Neural progenitor cell (in vitro differentiated cells): ENCODE data around the gene EPS8.

ENCODE experiments used
- CTCF ChIP-seq: fragments of 200-600 bp; sonication (generic); IDR thresholded peaks from 2 replicates; pipeline ENCODE4 v1.5.1; 2017; ENCODE audit warnings: antibody characterized with exemption, mild to moderate bottlenecking
- EZH2phosphoT487 ChIP-seq: fragments of 200-600 bp; sonication (generic); IDR thresholded peaks from 2 replicates; pipeline ENCODE4 v1.6.1; 2017; ENCODE audit warnings: antibody characterized with exemption

GRCh38 chr12:15672671-15673270, 116.4 kb downstream of the EPS8 start:
- TF ChIP-seq CTCF, result no peak
- no peak for TF ChIP-seq EZH2phosphoT487
